GM23338 (cell line): ENCODE results near the gene HYAL2.

ENCODE experiments used
- CTCF ChIP-seq, 2 experiments: fragments of 200-600 bp in 1 of 2; sonication (generic) in 1 of 2; conservative IDR thresholded peaks; 2 replicates each; pipeline versions ENCODE4 v1.5.1 to v1.6.1; 2016 to 2017; ENCODE audit warnings: antibody characterized with exemption in 2 of 2, low read depth in 2 of 2, mild to moderate bottlenecking in 2 of 2, moderate library complexity in 1 of 2
- EZH2 ChIP-seq: fragments of 200-600 bp; sonication (generic); IDR thresholded peaks from one replicate; pipeline ENCODE4 v1.8.0; 2017; ENCODE audit warnings: antibody characterized with exemption, mild to moderate bottlenecking, low read depth; ENCODE audit not compliant: unreplicated experiment

DNA sequence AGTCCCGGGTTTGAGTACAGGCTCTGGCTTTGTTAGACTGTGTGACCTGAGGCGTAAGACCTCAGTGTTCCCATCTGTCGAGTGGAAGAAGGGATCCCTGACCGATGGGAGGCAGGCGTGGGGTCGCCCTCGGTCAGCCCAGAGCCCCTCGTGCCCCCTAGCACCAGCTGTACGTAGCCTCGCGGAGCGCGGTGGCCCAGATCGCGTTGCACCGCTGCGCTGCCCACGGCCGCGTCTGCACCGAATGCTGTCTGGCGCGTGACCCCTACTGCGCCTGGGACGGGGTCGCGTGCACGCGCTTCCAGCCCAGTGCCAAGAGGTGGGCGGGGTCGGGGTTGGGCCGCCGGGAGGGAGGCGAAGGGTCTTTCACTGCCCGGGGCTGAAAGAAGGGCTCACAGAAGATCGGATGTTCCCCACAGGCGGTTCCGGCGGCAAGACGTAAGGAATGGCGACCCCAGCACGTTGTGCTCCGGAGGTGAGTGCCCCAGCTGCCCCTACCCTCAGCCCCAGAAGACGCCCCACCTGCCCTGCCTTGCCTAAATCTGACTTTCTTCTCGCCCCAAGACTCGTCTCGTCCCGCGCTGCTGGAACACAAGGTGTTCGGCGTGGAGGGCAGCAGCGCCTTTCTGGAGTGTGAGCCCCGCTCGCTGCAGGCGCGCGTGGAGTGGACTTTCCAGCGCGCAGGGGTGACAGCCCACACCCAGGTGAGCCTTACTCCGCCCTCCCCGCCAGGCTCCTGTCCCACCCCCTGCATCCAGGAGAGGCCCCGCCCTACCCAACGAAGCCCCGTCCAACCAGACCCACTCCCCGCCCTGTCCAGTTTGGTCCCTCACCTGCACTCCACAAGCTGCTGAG, 47.2 kb downstream of the HYAL2 start:
- TF ChIP-seq CTCF (conservative IDR thresholded peaks at IDR 0.05; ENCODE audit: low read depth in 2 of 2), result no peak
- no peak for TF ChIP-seq EZH2
